Suppressor macrophage treated with lipopolysaccharide for 1 hour (primary cell): ENCODE data around the gene AMY1A.
"Not testable (repeated sequence)": the region's sequence is repeated elsewhere in the genome, so short reads cannot be mapped to it uniquely, and the experiment has no call there.

Experiments used
- DNase-seq, 3 donors: peaks; one replicate each; pipeline ENCODE4 v3.0.0-alpha.2; 2020 to 2022

The AMY1A gene

GRCh38 chr1:103655460-103655859 lies at the start of gene AMY1A:
Gene AMY1A (plus strand): TSS chr1:103655760. CDS start chr1:103656331, 571 bp downstream.
- DNase-seq, result not testable (repeated sequence)

DNA sequence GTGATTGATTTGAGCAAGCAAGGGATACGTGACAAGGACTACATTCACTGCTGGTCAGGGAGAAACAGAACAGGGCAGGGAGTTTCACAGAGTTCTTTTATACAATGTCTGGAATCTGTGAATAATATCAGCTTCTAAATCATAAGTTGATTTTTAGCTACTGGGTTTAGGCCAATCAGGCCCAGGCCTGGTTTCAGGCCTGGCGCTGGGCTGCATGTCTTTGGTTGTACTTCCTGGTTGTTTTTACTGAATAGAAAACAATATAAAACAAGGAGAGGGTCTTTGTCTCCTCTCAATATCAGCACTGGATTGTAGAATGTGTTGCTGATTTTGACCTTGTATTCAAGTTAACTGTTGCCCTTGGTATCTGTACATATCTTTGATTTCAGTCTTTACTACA lies 39.2 kb upstream of the AMY1A start:
- no peak for DNase-seq

DNA sequence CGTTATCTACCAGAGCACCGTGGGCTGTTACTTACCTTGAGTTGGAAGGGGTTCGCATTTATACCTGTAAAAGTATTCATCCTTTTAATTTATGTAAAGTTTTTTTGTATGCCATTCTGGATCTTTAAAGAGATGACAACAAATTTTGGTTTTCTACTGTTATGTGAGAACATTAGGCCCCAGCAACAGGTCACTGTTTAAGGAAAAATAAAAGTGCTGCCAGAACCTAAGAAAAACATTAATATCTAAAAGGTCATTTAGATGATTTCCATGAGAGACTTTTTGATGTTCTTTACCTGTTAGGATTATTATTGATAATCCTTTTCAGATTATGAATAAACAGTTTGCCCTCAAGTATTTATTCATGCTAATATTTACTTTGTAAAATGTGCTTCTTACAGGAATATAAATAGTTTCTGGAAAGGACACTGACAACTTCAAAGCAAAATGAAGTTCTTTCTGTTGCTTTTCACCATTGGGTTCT lies 38.5 kb upstream of the AMY1A start, which contains the start of gene AMY2A:
Gene AMY2A (plus strand): TSS at position 434 of the 484 bp plus-strand sequence. CDS start 14 bp downstream, at position 448.
- not testable (repeated sequence) for DNase-seq

GRCh38 chr1:103627436-103627835 lies 28.1 kb upstream of the AMY1A start:
- DNase-seq, result not testable (repeated sequence)

GRCh38 chr1:103641194-103641593 lies 14.4 kb upstream of the AMY1A start:
- not testable (repeated sequence) for DNase-seq

DNA sequence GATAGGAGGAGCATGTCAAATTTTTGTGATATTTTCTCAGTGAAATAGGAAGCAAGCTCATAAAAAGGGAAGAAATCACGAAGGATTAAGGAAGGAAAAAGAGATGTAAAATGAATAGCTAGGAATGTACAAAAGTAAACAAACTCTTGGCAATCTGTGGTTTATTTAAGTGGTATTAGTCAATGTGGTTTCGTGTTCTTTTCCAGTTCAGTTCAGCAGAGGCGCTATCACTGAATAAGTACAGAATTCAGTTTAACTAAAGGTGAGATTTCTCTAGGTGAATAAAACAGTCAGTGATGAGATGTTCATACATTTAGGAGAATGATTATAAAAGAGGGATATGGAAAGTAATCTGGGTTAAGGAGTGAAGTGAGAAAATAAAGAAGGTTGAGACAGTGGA lies 11.7 kb upstream of the AMY1A start:
- DNase-seq, result not testable (repeated sequence)

DNA sequence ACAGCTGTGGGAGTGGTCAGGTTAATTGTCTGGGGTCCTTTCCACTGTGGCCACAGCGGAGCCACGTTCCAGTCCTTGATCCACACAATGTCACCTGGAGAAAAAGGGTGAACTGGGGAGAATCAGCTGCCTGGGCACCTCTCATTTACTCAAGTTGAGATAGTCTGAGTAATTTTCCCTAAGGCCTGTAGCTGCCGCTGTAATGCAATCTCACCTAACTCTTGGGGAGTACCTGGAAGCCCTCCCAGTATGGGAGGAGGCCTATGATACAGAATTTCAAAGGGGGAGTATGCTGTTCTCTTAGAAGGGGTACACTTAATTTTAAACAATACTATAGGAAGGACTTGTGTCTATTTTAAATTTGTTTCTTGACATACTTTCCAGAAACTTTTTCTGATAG lies 5.3 kb upstream of the AMY1A start:
- DNase-seq, result not testable (repeated sequence)

GRCh38 chr1:103650889-103651288 lies 4.7 kb upstream of the AMY1A start:
- DNase-seq, result not testable (repeated sequence)

DNA sequence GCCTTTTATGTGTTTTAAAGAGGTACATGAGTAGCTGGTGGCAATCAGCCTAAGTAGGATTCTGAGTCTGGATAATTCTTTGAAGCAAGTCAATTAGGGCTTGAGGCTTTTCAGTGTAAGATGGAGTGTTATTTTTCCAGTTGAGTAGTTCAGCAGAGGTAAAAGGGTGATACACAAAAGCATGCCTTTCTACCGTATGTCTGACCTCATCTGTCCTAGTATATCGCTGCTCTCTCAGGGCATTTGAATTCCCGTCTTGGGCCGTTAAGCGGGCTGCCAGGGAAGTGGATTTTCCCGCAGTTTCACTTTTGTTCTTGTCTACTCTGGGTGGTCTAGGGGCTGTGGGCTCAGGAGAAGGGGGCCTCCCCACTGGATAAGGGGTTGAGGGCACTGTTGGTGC lies 1.4 kb upstream of the AMY1A start:
- not testable (repeated sequence) for DNase-seq

DNA sequence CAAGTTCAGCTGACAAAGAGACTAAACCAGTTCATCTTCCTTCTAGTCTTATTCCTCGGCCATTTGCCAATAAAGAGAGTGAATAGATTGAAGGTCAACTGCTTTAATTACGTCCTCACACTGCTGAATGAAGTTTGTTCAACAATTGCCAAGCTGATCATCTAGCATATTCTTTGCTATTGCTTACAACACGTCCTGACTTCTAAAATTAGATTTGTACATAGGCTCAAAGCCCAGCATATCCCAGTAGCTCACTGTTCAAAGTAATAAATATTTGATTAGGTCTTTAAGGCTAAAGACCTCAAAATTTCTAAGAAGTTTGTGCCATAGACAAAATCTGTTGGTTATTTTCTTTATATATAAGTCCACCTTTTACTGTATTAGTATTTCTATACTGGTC lies 20.8 kb downstream of the AMY1A start:
- DNase-seq, result not testable (repeated sequence)

GRCh38 chr1:103696110-103696509 lies 40.5 kb downstream of the AMY1A start, which contains the start of gene AMY1B:
Gene AMY1B (minus strand): TSS chr1:103696210. CDS start chr1:103695639, 571 bp downstream.
- DNase-seq, result not testable (repeated sequence)

DNA sequence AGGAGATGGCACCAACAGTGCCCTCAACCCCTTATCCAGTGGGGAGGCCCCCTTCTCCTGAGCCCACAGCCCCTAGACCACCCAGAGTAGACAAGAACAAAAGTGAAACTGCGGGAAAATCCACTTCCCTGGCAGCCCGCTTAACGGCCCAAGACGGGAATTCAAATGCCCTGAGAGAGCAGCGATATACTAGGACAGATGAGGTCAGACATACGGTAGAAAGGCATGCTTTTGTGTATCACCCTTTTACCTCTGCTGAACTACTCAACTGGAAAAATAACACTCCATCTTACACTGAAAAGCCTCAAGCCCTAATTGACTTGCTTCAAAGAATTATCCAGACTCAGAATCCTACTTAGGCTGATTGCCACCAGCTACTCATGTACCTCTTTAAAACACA lies 41.9 kb downstream of the AMY1A start:
- DNase-seq, result not testable (repeated sequence)

GRCh38 chr1:103700669-103701068 lies 45.1 kb downstream of the AMY1A start:
- not testable (repeated sequence) for DNase-seq

DNA sequence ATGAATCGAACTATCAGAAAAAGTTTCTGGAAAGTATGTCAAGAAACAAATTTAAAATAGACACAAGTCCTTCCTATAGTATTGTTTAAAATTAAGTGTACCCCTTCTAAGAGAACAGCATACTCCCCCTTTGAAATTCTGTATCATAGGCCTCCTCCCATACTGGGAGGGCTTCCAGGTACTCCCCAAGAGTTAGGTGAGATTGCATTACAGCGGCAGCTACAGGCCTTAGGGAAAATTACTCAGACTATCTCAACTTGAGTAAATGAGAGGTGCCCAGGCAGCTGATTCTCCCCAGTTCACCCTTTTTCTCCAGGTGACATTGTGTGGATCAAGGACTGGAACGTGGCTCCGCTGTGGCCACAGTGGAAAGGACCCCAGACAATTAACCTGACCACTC lies 45.7 kb downstream of the AMY1A start:
- DNase-seq, result not testable (repeated sequence)

- not testable (repeated sequence) for DNase-seq
Observed at GRCh38 chr1:103707670-103708069, 52.1 kb downstream of the AMY1A start.

- not testable (repeated sequence) for DNase-seq
Observed at GRCh38 chr1:103710381-103710780, 54.8 kb downstream of the AMY1A start.
